PC-3 (cell line): ENCODE data around the gene ZNF74. TPM values are rescaled to one million over a fixed set of nuclear protein-coding genes. Genes with fewer than 3 reads are reported as not detected.

Source experiments
- ATAC-seq: fragments of 200-7000 bp; cut with Tn5 transposase; 2 replicates; pipeline ENCODE4 v1.9.1; 2020; ENCODE audit warnings: mild to moderate bottlenecking, moderate library complexity
- BruUV-seq: library from RNA; stranded (reverse); fragments of 400-500 nt; replicated peaks from 2 replicates; lab custom pipeline; 2021; lab: Mats Ljungman, UMichigan
- CTCF ChIA-PET: fragments of 300-600 bp; sonication (Branson Sonifier 250); formaldehyde crosslinking; loops from one replicate; lab custom pipeline; 2022; ENCODE audit warnings: antibody characterized with exemption; lab: Charles Lee
- POLR2A ChIA-PET: fragments of 300-600 bp; sonication (Branson Sonifier 250); formaldehyde crosslinking; loops from one replicate; lab custom pipeline; 2022; ENCODE audit warnings: antibody characterized with exemption; ENCODE audit not compliant: unreplicated experiment; lab: Charles Lee
- DNase-seq: peaks from one replicate; pipeline ENCODE4 v3.0.0-alpha.2; 2015
- H2AFZ ChIP-seq: fragments of 300-600 bp; sonication (generic); 2 replicates; pipeline ENCODE4 v1.6.0; 2016; ENCODE audit warnings: antibody characterized with exemption, low read length
- H3F3A ChIP-seq: fragments of 300-600 bp; sonication (generic); one replicate; pipeline ENCODE4 v1.6.0; 2017; ENCODE audit warnings: antibody characterized with exemption, low read length, control low read depth, mild to moderate bottlenecking; ENCODE audit not compliant: unreplicated experiment
- H3K27ac ChIP-seq: fragments of 300-600 bp; sonication (generic); 2 replicates; pipeline ENCODE4 v1.5.1; 2016; ENCODE audit warnings: mild to moderate bottlenecking, low read length
- H3K27me3 ChIP-seq: fragments of 300-600 bp; sonication (generic); 2 replicates; pipeline ENCODE4 v1.6.1; 2016; ENCODE audit warnings: low read length, mixed read lengths
- H3K36me3 ChIP-seq: fragments of 300-600 bp; sonication (generic); 2 replicates; pipeline ENCODE4 v1.6.1; 2016; ENCODE audit warnings: low read depth, mixed run types, low read length, mixed read lengths
- H3K4me1 ChIP-seq: fragments of 300-600 bp; sonication (generic); 2 replicates; pipeline ENCODE4 v1.5.1; 2016; ENCODE audit warnings: low read length; ENCODE audit not compliant: insufficient read depth
- H3K4me2 ChIP-seq: fragments of 300-600 bp; sonication (generic); 2 replicates; pipeline ENCODE4 v1.6.0; 2016; ENCODE audit warnings: low read length
- H3K4me3 ChIP-seq: fragments of 300-600 bp; sonication (generic); 2 replicates; pipeline ENCODE4 v1.5.1; 2016; ENCODE audit warnings: mild to moderate bottlenecking, low read length, mixed read lengths
- H3K79me2 ChIP-seq: fragments of 300-600 bp; sonication (generic); 2 replicates; pipeline ENCODE4 v1.6.1; 2017; ENCODE audit warnings: low read length, mixed read lengths
- H3K9ac ChIP-seq: fragments of 300-600 bp; sonication (generic); 2 replicates; pipeline ENCODE4 v1.6.0; 2016; ENCODE audit warnings: mild to moderate bottlenecking, low read length
- H3K9me2 ChIP-seq: fragments of 300-600 bp; sonication (generic); replicated peaks from 2 replicates; pipeline ENCODE4 v1.6.1; 2016; ENCODE audit warnings: mixed run types, low read length, mixed read lengths
- H3K9me3 ChIP-seq: fragments of 300-600 bp; sonication (generic); 2 replicates; pipeline ENCODE4 v1.6.1; 2016; ENCODE audit warnings: low read length, mixed read lengths
- H4K20me1 ChIP-seq: fragments of 300-600 bp; sonication (generic); 2 replicates; pipeline ENCODE4 v1.6.1; 2016; ENCODE audit warnings: low read length, mixed read lengths
- EZH2 ChIP-seq: fragments of 300-600 bp; sonication (generic); IDR thresholded peaks from one replicate; pipeline ENCODE4 v1.6.1; 2017; ENCODE audit warnings: antibody characterized with exemption, mild to moderate bottlenecking, low read length; ENCODE audit not compliant: unreplicated experiment
- EZH2phosphoT487 ChIP-seq: fragments of 300-600 bp; sonication (generic); IDR thresholded peaks from 2 replicates; pipeline ENCODE4 v1.6.1; 2018; ENCODE audit warnings: mild to moderate bottlenecking, antibody characterized with exemption, low read length, borderline replicate concordance
- intact Hi-C: fragments of 100-400 bp; cut with micrococcal nuclease; formaldehyde crosslinking; loops from 2 replicates; pipeline ENCODE4 v1.9.0; 2023
- total RNA-seq: library from RNA; depleted of rRNA; stranded (reverse); fragments of >200 nt; gene quantifications from 2 replicates; pipeline ENCODE4 v1.2.3, GENCODE V29; 2014
- TF ChIP-seq, protein P1 (sequence below): fragments of 300-600 bp; sonication (generic); conservative IDR thresholded peaks from 2 replicates; pipeline ENCODE4 v1.5.1; 2017; ENCODE audit warnings: antibody characterized with exemption, low read depth, mild to moderate bottlenecking, low read length

The ZNF74 gene
- total RNA-seq, 1 experiment from 2014 or later: 11.1 TPM

DNA sequence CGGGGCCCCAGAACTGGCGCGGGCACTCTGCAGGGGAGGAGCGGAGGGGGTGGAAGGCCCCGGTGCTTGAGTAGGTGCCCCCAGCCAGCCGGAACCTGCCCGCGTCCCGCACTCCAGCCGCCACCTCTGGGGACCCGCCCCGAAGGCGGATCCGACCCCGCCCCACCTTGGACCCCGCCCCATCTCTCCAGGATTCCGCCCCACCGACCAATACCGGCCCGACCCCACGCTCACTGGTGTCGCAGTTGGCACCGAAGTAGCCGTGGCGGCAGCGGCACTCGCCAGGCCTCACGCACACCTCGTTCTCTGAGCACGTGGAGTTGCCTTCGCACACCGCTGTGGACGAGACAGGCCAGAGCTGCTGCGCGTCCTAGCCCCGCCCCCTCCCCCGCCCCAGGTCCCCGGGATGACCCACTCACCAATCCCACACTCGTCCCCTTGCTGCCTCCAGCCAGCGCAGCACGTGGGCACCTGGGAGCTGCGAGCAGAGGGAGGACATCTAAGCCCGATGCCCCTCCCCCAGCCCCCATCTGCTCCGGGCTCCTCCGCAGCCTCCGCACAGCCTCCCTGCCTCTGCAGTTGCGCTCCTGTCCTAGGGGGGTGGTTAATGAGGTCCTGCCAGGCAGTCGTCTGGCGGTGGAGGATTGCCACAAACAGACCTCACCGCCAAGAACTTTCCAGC is 37.7 kb downstream of the ZNF74 start:
- BruUV-seq: no TSS peak
- ATAC-seq (peak; percentile 19), DNase-seq (no peak)
- Histone ChIP-seq H3K27ac (no peak overlapping the region), H3K9me3 (no peaks in the 10 kb centered on the region), H3K27me3 (peaks cover 2% of the 10 kb centered on the region; the same call in 1 of the 2 replicates), H3K9me2 (no peaks in the 10 kb centered on the region), H3K79me2 (no peaks in the 10 kb centered on the region), H3K4me2 (peak overlapping the region; percentile 84), H3K9ac (no peak overlapping the region), H3K4me3 (peak overlapping the region; percentile 56), H3F3A (no peaks in the 10 kb centered on the region), H3K36me3 (no peaks in the 10 kb centered on the region), H4K20me1 (no peaks in the 10 kb centered on the region), H2AFZ (0 out of 2 replicates have a peak overlapping the region, but pooled peaks have one; percentile 18), H3K4me1 (peaks cover 3% of the 10 kb centered on the region; the same call in 1 of the 2 replicates)
- ChIA-PET CTCF (no interaction called here), POLR2A (no interaction called here)
- intact Hi-C loops: no loop called here
- no peak for TF ChIP-seq EZH2phosphoT487
- TF ChIP-seq EZH2: no peak
- TF ChIP-seq, protein P1, sequence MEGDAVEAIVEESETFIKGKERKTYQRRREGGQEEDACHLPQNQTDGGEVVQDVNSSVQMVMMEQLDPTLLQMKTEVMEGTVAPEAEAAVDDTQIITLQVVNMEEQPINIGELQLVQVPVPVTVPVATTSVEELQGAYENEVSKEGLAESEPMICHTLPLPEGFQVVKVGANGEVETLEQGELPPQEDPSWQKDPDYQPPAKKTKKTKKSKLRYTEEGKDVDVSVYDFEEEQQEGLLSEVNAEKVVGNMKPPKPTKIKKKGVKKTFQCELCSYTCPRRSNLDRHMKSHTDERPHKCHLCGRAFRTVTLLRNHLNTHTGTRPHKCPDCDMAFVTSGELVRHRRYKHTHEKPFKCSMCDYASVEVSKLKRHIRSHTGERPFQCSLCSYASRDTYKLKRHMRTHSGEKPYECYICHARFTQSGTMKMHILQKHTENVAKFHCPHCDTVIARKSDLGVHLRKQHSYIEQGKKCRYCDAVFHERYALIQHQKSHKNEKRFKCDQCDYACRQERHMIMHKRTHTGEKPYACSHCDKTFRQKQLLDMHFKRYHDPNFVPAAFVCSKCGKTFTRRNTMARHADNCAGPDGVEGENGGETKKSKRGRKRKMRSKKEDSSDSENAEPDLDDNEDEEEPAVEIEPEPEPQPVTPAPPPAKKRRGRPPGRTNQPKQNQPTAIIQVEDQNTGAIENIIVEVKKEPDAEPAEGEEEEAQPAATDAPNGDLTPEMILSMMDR: no peak

DNA sequence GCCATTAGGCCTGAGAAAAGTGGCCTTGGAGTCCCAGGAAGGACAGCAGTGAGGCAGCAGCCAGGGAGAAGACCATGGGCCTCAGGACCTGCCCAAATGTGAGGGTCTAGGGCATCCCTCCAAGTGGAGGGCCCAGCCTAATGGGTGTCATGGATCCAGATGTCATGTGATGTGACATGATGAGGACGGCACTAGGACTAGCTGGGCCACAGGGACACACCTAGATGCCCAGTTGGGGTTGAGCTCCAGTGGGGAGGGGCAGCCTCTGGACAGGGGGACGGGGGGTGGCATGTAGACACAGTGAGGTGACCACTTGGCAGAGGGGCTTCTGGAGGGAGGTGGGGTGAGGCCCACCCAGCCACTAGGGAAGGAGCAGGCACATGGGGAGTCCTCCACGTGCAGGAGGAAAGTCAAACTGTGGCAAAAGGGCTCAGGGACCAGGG is 38.3 kb downstream of the ZNF74 start:
- Histone ChIP-seq H3K9ac (no peak overlapping the region), H2AFZ (no peak overlapping the region), H3F3A (no peaks in the 10 kb centered on the region), H3K4me1 (peaks cover 6% of the 10 kb centered on the region; the same call in 1 of the 2 replicates), H3K36me3 (no peaks in the 10 kb centered on the region), H3K27ac (no peak overlapping the region), H3K9me3 (no peaks in the 10 kb centered on the region), H3K4me3 (no peak overlapping the region), H3K79me2 (no peaks in the 10 kb centered on the region), H4K20me1 (no peaks in the 10 kb centered on the region), H3K9me2 (no peaks in the 10 kb centered on the region), H3K4me2 (no peak overlapping the region), H3K27me3 (peaks cover 4% of the 10 kb centered on the region; the same call in 1 of the 2 replicates)
- POLR2A ChIA-PET: no interaction called here
- ATAC-seq: no peak
- no peak for DNase-seq
- TF ChIP-seq, protein P1: no peak
- TF ChIP-seq EZH2 (no peak), EZH2phosphoT487 (no peak)
- no TSS peak for BruUV-seq
- intact Hi-C loops: no loop called here
- CTCF ChIA-PET: no interaction called here

DNA sequence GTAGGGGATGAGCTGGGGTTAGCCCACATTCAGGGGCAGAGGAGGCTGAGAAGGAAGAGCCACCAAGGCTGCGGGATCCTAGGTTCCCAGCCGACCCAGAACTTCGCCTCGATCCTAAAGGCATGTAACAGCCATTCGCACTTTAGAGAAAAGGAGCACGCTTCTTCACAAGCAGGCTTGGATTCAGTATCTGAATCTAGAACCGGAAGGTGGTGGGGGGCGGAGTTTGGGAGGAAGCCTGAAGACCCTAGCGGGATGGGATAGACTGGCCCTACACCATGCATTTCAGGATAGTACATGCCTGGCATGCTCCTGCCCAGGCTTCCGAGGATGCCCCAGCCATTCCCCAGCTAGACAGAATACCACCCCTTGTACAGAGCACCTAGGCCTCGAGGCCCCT is 39.2 kb downstream of the ZNF74 start:
- H3F3A ChIP-seq: no peaks in the 10 kb centered on the region
- no peak overlapping the region for H3K4me3 ChIP-seq
- H4K20me1 ChIP-seq: no peaks in the 10 kb centered on the region
- ChIA-PET POLR2A (no interaction called here), CTCF (no interaction called here)
- DNase-seq (no peak), ATAC-seq (no peak)
- peaks cover 4% of the 10 kb centered on the region; the same call in 1 of the 2 replicates for H3K27me3 ChIP-seq
- TF ChIP-seq, protein P1: no peak
- H3K27ac ChIP-seq: no peak overlapping the region
- no peaks in the 10 kb centered on the region for H3K36me3 ChIP-seq
- H3K79me2 ChIP-seq: no peaks in the 10 kb centered on the region
- H3K9me2 ChIP-seq: no peaks in the 10 kb centered on the region
- H2AFZ ChIP-seq: no peak overlapping the region
- no peak overlapping the region for H3K9ac ChIP-seq
- peaks cover 7% of the 10 kb centered on the region; the same call in 1 of the 2 replicates for H3K4me1 ChIP-seq
- intact Hi-C loops: no loop called here
- no peak overlapping the region for H3K4me2 ChIP-seq
- H3K9me3 ChIP-seq: no peaks in the 10 kb centered on the region
- no TSS peak for BruUV-seq
